NOMO-1 (cell line): ENCODE data around the gene CAMK2B.

Experiments
- DNase-seq, 2 experiments: peaks; one replicate each; lab custom pipeline; 2025; ENCODE audit not compliant: unreplicated experiment in 2 of 2; lab: John Stamatoyannopoulos, UW

CAMK2B gene

GRCh38 chr7:44277391-44277790 is 48.0 kb downstream of the CAMK2B start:
- no peak for DNase-seq

DNA sequence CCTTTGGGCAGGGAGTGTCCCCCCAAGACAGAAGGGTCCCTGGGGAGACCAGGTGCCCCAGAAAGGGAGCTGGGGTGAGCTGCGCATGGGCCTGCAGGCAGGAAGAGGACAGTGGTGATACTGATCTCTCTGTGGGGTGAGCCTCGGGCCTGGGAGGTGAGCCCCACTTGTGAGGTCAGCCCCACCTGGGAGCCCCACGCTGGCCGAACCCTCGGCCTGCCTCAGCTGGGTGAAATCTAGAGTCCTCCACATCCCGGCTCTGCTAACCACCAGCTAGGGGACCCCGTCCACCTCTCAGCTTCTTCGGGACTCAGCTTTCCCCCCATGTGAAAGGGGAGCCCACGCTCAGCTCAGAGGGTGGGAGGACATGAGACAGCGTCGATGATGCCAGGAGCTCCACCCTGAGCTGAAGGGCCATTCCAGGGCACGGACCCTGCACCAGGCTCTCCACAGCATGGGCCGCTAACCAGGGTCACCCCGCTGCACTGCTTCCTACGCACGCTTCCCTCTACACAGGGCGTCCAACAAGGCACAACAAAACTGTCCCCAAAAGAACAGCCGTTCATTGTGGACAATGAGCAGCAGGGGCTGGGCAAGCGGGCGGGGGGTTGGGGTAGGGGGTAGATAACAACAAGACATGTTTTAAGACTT is 48.7 kb downstream of the CAMK2B start:
- DNase-seq = no peak

- DNase-seq = no peak
These were observed 49.3 kb downstream of the CAMK2B start for GRCh38 chr7:44275957-44276570.

GRCh38 chr7:44275146-44275545 is 50.2 kb downstream of the CAMK2B start:
- no peak for DNase-seq

DNA sequence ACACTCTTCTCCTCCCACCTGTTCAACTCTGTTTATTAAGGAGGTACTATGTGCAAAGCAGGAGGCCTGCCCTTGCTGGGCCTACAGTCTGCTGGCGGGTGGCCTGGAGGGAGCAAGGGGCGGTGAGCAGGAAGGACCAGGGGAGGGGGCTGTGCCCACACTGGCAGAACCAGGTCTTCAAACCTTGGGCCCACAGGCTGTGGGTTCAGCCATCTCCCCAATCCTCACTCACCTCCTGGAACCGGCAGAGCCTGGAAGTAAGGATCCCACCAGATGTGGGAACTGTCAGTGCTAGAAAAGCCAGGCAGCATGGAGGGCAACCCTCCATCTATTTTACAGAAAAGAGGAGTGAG is 50.8 kb downstream of the CAMK2B start:
- DNase-seq = no peak

- no peak for DNase-seq
These were observed 51.4 kb downstream of the CAMK2B start for GRCh38 chr7:44273681-44274622.

- no peak for DNase-seq
These were observed 52.4 kb downstream of the CAMK2B start for GRCh38 chr7:44272981-44273380.

DNA sequence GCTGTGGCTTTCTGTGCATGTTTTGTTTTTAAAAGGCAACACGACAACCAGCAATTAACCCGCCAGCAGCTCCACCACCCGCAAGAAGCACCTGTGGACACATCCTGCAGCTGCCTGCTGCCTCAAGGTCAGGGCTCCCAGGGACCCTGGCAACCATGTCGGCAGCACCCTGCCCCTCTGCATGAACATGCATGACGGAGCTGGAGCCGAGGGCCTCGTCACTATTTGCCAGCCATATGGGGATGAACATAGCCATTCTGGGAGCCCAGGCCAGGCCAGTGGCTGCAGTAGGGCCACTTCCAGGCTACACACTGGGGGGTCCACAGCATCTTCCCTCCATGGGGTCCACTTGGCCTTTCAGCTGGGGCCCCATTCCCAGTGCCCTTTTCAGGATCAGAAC is 52.9 kb downstream of the CAMK2B start:
- no peak for DNase-seq

DNA sequence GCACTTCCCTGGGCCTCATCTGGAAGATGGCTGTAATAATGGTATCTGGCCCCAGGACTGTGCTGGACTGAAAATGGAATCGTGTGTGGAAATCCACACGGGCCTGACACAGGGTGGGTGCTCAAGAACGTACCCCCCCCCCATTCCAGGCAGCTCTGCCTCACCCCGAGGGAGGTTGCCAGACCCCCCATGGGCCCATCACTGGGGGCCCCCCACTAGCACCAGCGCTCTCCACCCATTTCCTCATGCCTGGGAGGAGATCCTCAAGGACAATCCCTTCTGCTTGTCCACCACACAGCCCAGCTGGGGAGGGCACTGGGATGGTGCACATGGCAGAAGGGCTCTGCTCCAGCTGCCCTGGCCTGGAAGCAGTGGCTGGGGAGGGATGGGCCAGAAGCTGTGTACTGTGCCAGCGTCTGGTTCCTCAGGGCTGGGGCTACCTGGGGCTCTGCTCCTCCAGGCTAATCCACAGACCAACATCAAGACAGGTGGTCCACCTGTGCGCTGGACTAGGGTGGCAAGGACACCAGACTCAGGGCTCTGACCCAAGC is 55.4 kb downstream of the CAMK2B start:
- no peak for DNase-seq

DNA sequence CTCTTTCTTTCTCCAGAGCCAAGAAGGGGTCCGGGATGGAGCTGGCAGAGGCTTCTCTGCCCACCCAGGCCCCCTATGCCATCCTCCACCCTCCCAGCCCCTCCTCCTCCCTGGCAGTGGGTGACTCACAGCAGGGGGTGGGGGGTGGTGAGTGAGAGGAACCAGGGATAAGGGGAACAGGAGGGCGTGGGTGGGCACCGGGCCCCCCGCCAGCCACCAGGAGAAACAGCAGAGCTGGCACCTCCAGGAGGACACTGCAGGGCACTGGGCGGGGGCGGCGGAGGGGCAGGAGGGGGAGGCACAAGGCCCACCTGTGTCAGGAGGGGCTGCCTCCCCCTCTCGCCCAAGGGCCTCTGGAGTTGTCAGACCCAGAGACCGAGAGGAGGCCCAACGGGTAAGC is 56.0 kb downstream of the CAMK2B start:
- no peak for DNase-seq

GRCh38 chr7:44268671-44269070 is 56.7 kb downstream of the CAMK2B start:
- no peak for DNase-seq

- no peak for DNase-seq
These were observed 57.5 kb downstream of the CAMK2B start for GRCh38 chr7:44267719-44268421.

- no peak for DNase-seq
These were observed 58.2 kb downstream of the CAMK2B start for GRCh38 chr7:44267178-44267577.

DNA sequence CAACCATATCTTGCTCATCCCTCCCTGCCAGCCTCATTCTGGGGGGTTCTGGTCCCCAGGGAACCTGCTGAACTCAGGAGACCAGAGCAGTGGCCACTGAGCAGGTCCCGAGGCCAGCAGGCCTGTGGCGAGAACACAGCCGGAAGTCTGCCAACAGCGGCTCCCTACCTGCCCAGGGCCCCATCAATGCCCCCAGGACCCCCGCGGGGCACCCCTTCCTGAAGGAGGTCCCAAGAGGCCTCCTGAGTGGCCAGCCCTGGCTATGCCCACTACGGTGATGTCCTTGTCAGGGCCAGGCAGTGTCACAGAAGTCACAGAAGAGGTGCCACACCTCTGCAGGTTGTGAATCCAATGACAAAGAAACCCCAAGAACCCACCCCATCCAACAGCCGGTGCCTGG is 58.9 kb downstream of the CAMK2B start:
- DNase-seq = no peak

DNA sequence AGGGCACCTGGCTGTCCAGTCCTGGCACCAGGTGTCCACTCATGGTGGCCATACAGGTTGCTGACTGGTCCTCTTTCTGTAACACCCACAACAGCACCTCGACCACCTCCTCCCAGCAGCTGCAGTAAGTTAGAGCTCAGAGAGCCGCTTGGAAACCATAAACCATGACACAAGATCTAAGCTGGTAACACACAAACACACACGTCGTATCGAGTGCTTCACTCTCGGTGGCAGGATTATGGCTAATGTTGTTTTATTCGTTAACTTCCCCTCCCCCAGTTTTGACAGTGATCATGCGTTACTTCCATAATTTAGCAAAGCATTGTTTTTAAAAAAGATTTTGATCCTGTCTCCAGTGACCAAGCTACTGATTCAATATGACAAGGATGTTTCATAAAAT is 59.7 kb downstream of the CAMK2B start:
- no peak for DNase-seq

DNA sequence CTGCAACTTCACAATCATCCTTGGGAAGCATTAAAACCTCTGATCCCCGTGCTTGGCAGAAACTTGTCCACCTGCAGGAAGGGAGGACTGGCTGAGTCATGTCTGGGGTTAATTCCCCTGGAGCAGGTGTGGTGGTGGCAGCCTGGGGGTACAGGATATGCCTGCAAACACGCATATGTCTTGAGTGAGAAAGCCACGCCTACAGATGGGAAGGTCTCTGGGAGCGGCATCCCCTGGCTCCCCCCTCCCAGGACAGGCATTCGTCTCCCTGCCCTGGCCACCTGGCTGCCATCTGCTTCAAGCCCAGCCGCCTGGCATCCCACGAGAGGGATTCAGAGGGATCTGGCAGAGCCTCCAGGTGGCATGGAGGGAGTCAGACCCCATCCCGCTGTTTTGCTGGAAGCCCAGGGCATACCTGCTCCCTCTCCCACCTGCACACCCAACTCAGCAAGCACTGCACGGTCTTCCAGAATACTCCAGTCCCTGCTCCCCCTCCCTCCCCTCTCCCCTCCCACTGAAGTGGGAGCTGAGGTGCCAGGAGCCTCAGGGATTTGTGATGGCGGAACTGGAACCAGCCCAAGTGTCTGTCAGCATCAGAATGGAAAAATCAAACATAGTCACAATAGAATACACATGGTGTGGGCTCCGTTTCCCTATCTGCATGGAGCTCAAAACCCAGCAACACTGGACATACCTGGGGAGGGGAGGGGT is 61.0 kb downstream of the CAMK2B start:
- DNase-seq = no peak

GRCh38 chr7:44263326-44264082 is 61.9 kb downstream of the CAMK2B start:
- DNase-seq = no peak

- no peak for DNase-seq
These were observed 63.4 kb downstream of the CAMK2B start for GRCh38 chr7:44262031-44262430.

DNA sequence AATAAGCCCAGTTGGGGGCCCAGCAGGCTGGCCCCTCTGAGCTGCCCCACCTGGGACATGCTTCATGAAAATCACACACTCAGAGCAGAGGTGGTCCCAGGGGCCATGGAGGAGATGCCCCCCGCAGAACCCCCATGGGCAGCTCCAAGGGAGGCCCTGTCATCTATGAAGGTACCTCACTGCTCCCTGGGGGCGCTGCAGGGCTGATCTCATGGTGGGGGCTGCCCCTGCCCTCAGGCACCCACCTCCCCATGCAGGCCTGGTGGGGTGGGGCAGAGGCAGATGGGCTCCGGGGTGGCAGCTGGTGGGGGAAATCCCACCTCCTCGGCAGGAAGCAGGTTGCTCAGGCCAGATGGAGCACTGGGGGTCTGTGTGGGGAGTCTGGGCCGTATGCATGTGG is 64.2 kb downstream of the CAMK2B start:
- no peak for DNase-seq
